Activated CD4-positive, alpha-beta T cell treated with anti-CD3 and anti-CD28 coated beads, Interleukin-2, amount 50 U/mL, for 24 hours (primary cell): Measurements from ENCODE around the gene SDK2.

Experiments
- DNase-seq, 2 donors: peaks; one replicate each; pipeline ENCODE4 v3.0.0-alpha.2; 2020; ENCODE audit warnings: low read depth in 1 of 2, low spot score in 1 of 2

Gene SDK2

GRCh38 chr17:73544333-73544732 lies 99.9 kb downstream of the SDK2 start:
- DNase-seq: no peak

DNA sequence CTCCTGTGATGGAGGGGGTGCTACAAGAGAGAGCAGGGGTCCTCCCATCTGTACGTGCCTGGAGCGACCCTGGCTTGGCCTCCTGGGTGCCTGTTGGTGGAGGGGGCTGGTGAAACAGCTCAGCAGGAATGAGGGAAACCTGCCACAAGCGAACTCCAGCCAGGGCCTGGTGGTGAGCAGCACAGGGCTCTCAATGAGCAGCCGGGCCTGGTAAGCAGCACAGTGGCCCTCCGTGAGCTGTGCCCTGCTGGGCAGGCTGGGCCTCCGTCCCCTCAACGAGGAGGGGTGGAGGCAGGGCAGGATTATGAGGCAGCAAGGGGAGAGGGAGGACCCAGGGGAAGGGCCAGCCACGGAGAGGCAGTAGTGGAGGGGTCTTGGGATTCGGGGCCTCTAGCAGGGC lies 101.9 kb downstream of the SDK2 start:
- no peak for DNase-seq

GRCh38 chr17:73541561-73541981 lies 102.7 kb downstream of the SDK2 start:
- no peak for DNase-seq

- DNase-seq: no peak
Observed at GRCh38 chr17:73541111-73541510, 103.1 kb downstream of the SDK2 start.

DNA sequence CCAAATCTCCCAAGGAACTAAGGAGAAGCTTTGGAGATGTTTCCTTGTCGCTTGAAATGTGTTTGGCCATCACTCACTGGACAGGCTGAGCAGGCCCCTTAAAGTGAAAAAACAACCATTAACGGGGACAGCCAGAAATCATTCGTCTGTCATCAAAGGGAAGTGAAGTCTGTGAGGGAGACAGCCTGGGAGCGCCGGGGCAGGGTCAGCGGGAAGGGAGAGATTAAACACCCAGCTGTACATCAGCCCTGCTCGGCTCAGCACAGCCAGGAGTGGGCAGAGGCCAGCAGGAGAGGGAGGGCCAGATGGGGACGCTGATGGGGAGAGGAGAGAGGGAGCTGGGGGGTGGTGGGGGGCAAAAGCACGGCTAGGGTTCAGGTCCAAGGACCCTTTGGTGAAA lies 105.1 kb downstream of the SDK2 start:
- DNase-seq: no peak

DNA sequence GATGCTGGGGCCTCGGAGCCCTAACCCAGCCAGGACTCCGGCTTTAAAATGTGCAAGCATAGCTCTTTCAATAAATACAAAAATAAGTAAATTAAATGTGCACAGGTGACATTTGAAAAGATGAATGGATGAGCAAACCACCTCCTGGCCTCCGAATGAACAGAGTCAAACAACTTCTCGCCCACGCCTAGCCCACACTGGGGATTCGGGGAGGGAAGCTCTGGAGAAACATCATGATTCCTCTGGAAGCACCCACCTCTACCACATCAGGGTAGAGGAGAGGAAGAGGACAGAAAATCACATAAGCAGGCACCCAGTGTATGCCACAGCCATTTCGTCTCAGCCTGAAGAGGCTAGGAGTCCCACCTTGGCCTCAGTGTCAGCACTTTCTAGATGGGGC lies 105.8 kb downstream of the SDK2 start:
- DNase-seq: no peak

DNA sequence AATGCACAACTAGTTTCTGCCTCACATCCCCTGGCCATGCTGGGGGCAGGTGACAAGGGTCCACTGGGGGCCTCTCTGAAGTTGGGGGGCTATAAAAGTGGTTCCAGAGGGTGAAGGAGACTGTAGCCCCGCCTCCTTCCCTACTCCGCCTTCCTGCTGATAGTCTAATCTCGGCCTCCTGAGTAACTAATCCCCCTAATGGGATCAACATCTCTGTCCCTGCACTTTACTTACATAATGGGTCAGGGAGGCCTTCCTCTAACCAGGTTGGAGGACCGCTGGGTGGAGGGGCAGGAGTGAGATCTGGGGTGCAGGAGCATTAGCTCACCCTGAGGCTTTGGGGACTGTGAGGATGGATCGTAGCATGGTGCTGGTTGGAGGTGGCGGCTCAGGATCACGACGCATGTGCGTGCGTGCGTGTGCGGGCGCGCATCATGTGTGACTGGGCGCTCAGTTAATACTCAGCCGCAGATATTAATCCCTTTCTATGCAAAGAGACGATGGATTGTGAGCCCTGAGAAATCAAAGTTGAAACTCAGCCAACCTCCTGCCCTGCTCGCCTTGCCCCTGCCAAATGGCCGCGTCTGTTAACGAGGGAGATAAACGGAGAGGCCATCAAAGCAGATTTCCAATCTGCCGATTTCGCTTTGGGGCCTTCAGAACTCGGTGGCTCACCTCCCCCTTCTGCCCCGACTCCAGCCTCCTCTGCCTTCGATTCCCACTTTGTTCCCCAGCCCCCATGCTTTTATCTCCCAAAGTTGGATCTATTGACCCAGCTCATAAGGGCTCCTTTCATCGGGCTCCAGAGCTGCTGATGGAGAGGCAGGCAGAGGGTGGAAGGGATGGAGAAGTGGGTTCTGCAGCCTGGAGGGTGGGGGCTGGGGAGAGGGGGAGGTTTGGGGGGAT lies 107.3 kb downstream of the SDK2 start:
- DNase-seq: no peak

- no peak for DNase-seq
Observed at GRCh38 chr17:73535746-73536145, 108.5 kb downstream of the SDK2 start.

DNA sequence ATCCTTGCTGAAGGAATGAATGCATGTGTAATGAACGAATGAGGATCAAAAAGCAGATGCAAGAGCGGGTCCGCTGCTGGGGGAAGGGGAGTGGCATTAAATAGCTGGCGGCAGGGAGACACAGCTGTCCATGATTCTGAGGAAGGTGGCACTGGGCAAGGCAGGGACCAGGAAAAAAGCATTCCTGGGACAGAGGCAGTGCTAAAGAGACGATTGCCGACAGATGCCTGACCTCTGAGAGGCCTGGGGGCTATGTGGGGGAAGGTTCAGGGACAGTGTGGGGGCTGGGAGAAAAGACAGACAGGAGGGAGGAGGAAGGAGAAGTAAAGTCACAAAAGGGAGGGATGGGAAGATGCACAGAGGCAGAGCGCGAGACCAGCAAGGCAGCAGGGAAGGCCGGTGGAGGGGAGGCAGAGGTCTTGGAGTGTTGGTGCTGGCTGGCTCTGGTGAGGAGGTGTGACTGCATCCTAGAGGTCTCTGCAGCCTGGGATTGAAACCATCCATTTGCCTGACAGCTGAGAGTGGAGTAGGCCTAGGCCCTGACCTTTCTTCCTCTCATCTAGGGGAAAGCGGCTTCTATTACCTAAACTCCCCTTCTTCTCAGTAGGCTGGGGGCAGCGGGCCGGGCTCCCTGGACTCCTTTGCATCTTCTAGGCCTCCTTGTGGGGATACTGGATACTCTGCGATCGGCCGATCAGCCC lies 109.9 kb downstream of the SDK2 start:
- DNase-seq: no peak

GRCh38 chr17:73533781-73534180 lies 110.5 kb downstream of the SDK2 start:
- DNase-seq: no peak

DNA sequence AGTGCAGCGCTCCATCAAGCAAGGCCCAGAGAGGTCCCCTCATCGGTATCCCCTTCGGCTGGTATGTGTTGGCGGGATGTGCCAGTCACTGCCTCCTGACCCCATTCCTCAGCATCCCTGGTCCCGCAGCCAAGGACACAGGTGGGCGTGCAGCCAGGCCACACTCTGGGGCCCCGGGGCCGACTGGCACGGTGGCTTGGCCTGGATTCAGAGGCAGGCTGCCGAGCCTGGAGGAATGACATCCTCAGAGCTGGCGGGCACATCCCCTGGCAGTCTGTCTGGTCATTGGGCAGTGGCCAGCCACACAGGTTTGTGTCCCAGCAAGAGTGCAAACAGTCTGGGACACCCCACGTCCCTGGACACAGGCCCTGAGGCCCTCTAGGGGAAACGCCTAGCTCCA lies 111.1 kb downstream of the SDK2 start:
- no peak for DNase-seq

- no peak for DNase-seq
Observed at GRCh38 chr17:73532421-73532901, 111.8 kb downstream of the SDK2 start.

- DNase-seq: no peak
Observed at GRCh38 chr17:73531158-73531557, 113.1 kb downstream of the SDK2 start.

- no peak for DNase-seq
Observed at GRCh38 chr17:73528679-73529078, 115.6 kb downstream of the SDK2 start.

DNA sequence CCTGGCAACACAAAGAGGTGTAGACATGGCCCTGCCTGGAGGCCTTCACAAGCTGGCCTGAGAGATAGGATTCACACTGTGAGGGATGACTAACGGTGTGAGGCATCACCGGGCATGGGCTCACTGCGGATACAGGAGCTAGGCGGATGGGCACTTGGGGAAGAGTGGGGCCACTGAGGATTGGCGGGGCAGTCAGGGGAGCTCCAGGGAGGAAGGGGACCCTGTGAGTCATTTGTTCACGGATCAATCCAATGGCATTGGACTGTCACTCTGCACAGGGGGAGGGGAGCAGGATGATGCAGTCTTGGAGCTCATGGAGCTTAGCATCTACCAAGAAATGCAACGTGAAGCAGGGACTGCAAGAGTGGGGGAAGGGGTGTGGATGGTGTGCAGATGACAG lies 117.3 kb downstream of the SDK2 start:
- no peak for DNase-seq

GRCh38 chr17:73524941-73525679 lies 119.1 kb downstream of the SDK2 start:
- DNase-seq: no peak

- DNase-seq: no peak
Observed at GRCh38 chr17:73522696-73523095, 121.5 kb downstream of the SDK2 start.

GRCh38 chr17:73522107-73522506 lies 122.1 kb downstream of the SDK2 start:
- DNase-seq: no peak

GRCh38 chr17:73521376-73521775 lies 122.9 kb downstream of the SDK2 start:
- no peak for DNase-seq

GRCh38 chr17:73520369-73520761 lies 123.9 kb downstream of the SDK2 start:
- DNase-seq: no peak

- DNase-seq: no peak
Observed at GRCh38 chr17:73519714-73520368, 124.4 kb downstream of the SDK2 start.
